ENCODE results near the gene CHAC2.

DNA sequence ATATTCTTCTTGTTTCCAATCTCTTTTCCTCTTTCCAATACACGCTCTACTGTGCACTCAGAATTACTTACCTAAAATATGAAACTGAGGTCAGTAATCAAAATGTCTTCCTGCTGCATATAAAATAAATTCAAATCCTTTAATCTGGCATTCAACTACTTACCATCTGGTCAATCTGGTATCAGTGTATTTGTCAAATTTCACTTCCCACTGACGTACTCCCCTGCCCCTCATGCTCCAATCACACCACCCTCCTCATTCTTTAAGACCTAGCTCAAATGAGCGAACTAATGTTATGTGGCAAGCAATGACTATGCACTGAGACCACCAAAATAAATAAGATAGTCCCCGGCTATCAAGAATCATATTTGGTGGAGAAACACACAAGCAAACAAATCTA is 12.5 kb downstream of the CHAC2 start:
- TF ChIP-seq, protein P1, sequence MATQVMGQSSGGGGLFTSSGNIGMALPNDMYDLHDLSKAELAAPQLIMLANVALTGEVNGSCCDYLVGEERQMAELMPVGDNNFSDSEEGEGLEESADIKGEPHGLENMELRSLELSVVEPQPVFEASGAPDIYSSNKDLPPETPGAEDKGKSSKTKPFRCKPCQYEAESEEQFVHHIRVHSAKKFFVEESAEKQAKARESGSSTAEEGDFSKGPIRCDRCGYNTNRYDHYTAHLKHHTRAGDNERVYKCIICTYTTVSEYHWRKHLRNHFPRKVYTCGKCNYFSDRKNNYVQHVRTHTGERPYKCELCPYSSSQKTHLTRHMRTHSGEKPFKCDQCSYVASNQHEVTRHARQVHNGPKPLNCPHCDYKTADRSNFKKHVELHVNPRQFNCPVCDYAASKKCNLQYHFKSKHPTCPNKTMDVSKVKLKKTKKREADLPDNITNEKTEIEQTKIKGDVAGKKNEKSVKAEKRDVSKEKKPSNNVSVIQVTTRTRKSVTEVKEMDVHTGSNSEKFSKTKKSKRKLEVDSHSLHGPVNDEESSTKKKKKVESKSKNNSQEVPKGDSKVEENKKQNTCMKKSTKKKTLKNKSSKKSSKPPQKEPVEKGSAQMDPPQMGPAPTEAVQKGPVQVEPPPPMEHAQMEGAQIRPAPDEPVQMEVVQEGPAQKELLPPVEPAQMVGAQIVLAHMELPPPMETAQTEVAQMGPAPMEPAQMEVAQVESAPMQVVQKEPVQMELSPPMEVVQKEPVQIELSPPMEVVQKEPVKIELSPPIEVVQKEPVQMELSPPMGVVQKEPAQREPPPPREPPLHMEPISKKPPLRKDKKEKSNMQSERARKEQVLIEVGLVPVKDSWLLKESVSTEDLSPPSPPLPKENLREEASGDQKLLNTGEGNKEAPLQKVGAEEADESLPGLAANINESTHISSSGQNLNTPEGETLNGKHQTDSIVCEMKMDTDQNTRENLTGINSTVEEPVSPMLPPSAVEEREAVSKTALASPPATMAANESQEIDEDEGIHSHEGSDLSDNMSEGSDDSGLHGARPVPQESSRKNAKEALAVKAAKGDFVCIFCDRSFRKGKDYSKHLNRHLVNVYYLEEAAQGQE (IDR thresholded peaks at IDR 0.05; ENCODE audit: insufficient read depth in 1 of 2, low read depth in 2 of 2, low read length in 2 of 2): no peak
- no peak for TF ChIP-seq POLR2AphosphoS5 (IDR thresholded peaks at IDR 0.05; ENCODE audit: low read depth, low read length)

Measured in PFSK-1 (cell line).